Transverse colon (tissue), 4 donors: ENCODE results near the gene NKD1.

Experiments used
- CTCF ChIP-seq, 5 experiments: fragments of 200-600 bp in 3 of 5; fragments of 450-650 bp in 2 of 5; sonication (generic) in 3 of 5; IDR thresholded peaks; 1 replicate in 2 of 5; 2 replicates in 3 of 5; pipeline ENCODE4 v1.5.1; 2016 to 2017; ENCODE audit warnings: antibody characterized with exemption in 5 of 5, inconsistent platforms in 3 of 5, mild to moderate bottlenecking in 2 of 5, moderate library complexity in 1 of 5
- EP300 ChIP-seq: sonication (generic); formaldehyde crosslinking; IDR thresholded peaks from one replicate; pipeline ENCODE4 v1.6.1; 2017; ENCODE audit warnings: antibody characterized with exemption, low read depth
- POLR2A ChIP-seq: fragments of 450-650 bp; IDR thresholded peaks from one replicate; pipeline ENCODE4 v1.6.1; 2016; ENCODE audit warnings: antibody characterized with exemption, mild to moderate bottlenecking, moderate library complexity
- POLR2AphosphoS5 ChIP-seq, 3 donors: sonication (generic); formaldehyde crosslinking; IDR thresholded peaks; one replicate each; pipeline ENCODE4 v1.6.1; 2016; ENCODE audit warnings: antibody characterized with exemption in 3 of 3

GRCh38 chr16:50550035-50550434 lies 1.8 kb downstream of the NKD1 start:
- TF ChIP-seq CTCF (IDR thresholded peaks at IDR 0.05) (no peak), POLR2AphosphoS5 (IDR thresholded peaks at IDR 0.05) (no peak), POLR2A (no peak), EP300 (no peak)
